ENCODE results near the gene XPO4.

- no peak for TF ChIP-seq CTCF (IDR thresholded peaks at IDR 0.05)
- TF ChIP-seq POLR2A (IDR thresholded peaks at IDR 0.05): no peak
Measured at GRCh38 chr13:20904908-20905307, 2.4 kb upstream of the XPO4 start.

All from heart left ventricle (tissue), 13 donors.